CD4-positive, alpha-beta T cell treated with Interleukin-17A for 4 hours (primary cell): Measurements from ENCODE around the gene CDC14A.
"Not testable (repeated sequence)": the region's sequence is repeated elsewhere in the genome, so short reads cannot be mapped to it uniquely, and the experiment has no call there.

Experiments used
- DNase-seq: peaks from one replicate; pipeline ENCODE4 v3.0.0-alpha.2; 2020; ENCODE audit warnings: mixed read lengths

The CDC14A gene, protein sequence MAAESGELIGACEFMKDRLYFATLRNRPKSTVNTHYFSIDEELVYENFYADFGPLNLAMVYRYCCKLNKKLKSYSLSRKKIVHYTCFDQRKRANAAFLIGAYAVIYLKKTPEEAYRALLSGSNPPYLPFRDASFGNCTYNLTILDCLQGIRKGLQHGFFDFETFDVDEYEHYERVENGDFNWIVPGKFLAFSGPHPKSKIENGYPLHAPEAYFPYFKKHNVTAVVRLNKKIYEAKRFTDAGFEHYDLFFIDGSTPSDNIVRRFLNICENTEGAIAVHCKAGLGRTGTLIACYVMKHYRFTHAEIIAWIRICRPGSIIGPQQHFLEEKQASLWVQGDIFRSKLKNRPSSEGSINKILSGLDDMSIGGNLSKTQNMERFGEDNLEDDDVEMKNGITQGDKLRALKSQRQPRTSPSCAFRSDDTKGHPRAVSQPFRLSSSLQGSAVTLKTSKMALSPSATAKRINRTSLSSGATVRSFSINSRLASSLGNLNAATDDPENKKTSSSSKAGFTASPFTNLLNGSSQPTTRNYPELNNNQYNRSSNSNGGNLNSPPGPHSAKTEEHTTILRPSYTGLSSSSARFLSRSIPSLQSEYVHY

DNA sequence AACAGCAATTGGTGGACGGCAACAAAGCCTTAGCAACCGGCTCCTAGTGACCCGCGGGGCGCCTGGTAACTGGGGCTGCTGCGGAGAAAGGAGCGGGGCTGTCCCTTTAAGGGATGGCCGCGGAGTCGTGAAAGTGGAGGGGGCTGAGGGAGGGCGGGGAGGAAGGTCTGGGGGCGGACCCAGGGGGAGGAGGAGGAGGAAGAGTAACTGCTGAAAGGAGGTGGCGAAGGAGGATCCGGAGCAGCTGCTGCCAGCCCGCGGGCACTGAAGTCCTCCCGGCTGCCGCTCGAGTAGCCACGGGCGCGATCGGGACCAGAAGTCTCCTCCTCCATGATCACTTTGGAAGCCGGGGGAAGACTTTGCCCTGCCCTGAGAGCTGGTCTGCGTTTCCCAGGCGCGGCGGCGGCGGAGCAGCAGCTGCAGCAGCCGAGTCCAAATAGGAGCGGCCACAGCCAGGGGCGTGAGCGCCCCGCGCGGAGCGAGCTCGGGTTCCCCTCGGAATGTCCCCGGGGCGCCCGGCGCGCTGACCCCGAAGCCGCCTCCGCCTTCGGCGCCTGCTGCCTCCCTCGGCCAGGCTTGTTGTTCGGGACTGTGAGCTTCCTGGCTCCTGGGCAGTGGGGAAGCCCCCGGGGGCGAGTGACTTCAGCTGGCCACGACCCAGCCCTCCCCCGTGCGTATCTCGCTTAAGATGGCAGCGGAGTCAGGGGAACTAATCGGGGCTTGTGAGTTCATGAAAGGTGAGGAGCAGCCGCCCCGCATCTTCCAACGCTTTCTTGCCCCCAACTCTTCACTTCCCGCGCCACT, at the start of gene CDC14A:
Gene CDC14A, plus strand, starts transcription at position 240 of the 804 bp plus-strand sequence. Its CDS starts 449 bp downstream, at position 689.
- DNase-seq = peak; percentile 91

DNA sequence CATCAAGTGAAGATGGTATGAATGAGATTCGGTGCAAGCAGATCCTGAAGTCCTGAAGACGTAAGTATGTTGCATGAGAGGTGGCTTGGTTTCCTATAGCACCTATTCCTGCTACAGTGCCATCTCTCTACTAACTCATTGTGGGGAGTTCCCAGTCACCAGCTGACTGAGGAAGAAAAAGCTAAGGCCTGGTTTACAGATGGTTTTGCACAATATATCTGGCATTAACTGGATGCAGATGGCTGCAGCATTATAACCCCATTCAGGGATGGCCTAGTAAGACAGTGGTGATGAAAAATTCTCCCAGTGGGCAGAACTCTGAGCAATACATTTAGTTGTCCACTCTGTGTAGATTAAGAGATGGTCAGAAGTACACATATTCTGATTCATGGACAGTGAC, 49.6 kb upstream of the CDC14A start:
- no peak for DNase-seq

DNA sequence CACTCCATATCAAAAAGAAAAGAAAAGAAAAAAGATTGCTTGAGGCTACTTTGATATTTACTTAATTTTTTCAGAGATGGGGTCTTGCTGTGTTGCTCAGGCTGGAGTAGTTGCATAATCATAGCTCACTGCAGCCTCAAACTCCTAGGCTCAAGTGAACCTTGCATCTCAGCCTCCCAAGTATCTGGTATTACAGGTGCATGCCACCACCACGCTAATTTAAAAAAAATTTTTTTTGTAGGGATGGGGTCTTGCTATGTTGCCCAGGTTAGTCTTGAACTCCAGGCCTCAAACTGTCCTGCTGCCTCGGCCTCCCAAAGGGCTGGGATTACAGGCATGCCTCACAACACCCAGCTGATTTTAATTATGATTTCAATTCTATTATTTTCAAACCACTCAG, 48.1 kb upstream of the CDC14A start:
- DNase-seq = no peak

DNA sequence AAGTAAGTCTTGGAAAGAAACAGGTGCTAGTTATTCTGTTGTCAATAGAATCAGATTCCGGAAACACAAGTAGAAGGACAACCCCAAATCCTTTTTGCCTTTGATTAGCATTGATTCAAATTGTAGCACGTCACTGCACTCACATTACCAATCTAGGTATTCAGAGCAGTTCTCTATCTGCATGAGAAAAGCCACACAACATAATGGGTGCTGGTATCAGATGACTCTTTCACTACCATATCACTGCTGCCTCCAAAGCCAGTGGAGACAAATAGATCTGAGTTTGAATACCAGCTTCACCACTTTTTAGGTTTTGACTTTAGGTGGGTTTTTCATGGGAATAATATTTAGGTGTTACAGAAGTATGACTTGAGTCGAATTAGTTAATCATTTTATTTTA, 47.4 kb upstream of the CDC14A start:
- no peak for DNase-seq

DNA sequence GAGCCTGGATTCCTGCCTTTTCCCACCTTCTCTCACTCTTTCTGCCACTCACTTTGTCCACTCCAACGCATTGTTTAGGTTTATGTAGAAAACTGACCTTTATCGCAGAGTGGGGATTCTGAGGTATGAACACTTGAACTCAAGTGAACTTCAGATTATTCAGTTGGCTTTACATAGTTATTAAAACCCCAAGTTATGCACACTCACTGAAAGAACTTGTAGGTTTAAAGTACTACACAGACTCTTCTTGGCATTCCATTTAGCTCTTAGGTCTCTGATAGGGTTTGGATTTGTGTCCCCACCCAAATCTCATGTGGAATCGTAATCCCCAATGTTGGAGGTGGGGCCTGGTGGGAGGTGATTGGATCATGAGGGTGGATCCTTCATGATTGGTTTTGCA, 46.4 kb upstream of the CDC14A start:
- no peak for DNase-seq

DNA sequence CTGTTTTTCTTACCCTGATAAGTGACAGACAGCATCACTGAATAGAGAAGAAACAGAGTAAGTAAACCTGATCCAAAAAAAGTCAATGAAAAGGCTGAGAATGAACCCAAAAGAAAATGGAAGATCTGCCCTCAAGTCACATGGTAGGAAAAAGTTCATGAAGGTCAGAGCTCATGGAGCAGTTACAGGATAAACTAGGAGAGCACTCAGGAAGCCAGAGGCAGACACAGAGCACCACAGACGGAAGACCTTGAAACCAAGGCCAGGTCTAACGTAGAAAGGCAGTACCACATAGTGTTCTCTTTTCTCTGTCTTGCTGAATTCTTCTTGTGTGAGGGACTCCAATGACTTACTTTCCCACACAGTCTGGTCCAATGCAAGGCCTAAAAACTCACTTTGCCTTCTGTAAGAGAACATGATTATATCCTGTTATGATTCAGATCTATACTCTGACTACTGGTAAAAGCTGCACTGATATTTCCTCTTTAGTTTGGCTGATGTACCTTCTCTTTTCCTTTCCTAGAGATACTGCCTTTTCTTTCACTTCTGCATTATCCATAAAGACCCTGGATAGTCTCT, 45.5 kb upstream of the CDC14A start:
- no peak for DNase-seq

DNA sequence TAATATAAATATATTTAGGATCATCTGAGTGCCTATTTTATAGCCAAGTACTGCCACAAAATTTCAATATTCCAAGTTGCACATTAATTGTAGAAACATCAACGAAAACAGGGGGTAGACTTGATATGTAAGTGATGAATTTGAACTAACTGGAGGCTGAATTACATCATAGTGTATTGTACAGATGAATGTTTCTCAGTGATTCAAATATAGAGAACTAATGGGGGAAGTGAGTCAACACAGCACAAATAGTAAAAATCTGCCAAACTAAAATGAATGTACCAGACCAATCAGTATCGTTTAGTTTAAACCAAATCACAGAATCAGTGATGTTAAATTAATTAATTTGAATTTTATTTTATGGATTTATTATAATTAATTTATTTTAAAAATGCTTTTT, 43.5 kb upstream of the CDC14A start:
- no peak for DNase-seq

DNA sequence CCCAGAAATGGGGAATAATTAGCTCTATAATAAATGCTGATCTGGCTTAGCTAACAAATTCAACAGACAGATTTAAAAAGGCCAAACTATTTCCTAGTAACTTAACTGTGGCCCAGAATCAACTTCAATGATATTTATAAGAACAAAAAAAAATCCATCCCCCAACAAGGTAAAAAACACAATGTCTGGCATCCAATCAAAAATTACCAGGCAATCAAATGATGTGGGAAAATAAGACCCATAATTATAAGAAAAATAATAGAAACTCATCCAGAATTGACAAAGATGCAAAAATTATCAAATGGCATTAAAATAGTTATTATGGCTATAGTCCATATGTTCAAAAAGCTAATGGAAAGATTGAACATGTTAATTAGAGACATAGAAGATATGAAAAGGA, 42.4 kb upstream of the CDC14A start:
- no peak for DNase-seq

DNA sequence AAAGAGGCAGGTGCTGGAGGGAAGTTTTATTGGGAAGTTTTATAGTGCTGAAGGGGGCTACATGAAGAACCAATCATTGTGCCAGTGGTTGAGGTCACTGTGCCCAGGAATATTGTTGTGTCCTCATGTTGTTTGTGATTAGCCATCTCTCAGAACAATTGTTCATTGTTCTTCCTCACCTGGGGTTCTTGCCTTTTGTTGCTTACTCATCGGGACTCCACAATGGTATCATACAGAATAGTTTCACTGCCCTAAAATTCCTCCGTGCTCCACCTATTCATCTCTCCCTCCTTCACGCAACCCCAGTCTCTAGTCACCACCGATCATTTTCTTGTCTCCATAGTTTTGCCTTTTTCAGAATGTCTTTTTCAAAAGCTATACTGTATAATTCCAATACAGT, 38.9 kb upstream of the CDC14A start:
- no peak for DNase-seq

DNA sequence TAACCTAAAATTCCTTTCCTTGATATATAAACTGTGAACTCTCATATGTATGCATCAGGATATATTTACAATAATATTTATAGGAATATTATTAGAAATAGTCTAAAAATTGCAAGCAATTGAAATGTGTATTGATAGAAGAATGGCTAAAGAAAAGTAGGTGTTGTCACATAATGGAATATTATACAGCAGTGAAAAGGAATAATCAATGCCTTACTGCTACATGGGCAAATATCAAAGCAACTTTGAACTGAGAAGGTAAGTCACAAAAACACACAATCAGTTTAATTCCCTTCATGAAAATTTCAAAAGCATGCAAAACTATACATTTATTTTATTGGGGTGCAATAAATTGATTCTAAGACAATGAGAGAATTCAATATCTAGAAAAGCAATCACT, 35.7 kb upstream of the CDC14A start:
- DNase-seq = no peak

DNA sequence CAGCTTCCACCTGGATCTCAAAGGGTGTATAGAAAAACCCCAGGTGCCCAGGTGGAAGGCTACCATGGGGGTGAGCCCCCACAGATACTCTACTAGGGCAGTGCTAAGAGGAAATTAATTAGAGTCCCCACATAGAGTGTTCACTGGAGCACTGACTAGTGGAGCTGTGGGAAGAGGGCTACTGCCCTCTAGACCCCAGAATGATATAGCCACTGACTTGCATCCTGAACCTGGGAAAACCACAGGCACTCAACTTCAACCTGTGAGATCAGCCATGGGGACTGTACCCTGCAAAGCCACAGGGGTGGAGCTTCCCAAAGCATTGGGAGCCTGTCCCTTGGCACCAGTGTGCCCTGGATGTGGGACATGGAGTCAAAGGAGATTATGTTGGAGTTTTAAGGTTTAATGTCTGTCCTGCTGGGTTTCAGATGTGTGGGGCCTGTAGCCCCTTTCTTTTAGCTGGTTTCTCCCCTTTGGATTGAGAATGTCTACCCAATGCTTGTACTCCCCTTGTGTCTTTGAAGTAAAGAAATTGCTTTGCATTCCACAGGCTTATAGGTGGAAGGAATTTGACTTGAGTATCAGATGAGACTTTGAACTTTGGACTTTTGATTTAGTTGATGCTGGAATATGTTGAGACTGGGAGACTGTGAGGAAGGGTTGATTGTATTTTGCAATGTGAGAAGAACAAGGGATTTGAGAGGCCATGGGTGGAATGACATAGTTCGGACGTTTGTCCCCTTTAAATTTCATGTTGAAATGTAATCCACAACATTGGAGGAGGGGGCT, 31.8 kb upstream of the CDC14A start:
- no peak for DNase-seq

DNA sequence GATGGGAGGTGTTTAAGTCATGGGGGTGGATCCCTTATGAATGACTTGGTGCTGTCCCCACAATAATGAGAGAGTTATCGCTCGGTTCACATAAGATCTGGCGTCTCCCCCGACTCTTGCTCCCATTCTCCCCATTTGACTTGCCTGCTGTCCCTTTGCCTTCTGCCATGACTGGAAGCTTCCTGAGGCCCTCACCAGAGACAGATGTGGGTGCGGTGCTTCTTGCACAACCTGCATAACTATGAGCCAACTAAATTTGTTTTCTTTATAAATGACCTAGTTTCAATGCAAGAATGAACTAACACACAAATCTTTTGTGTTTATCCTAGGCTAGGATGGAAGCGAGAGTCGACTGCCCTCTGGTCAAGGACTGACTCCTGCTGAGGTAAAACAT, 31.2 kb upstream of the CDC14A start:
- no peak for DNase-seq

DNA sequence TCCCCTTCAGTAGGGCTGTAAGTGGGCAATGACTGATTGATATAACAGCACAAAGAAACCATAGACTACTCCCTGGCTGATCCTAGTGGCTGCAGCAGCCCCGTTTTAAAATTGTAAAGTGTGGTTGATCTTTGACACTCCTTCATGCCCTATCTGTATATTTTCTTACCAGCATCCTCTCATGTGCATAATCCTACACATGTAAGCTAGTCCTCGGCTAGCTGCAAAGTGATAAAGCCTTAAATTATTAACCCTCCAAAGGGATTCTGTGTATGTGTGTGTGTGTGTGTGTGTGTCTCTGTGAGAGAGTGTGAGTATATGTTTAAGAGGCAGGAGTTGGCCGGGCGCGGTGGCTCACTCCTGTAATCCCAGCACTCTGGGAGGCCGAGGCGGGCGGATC, 30.8 kb upstream of the CDC14A start:
- no peak for DNase-seq

DNA sequence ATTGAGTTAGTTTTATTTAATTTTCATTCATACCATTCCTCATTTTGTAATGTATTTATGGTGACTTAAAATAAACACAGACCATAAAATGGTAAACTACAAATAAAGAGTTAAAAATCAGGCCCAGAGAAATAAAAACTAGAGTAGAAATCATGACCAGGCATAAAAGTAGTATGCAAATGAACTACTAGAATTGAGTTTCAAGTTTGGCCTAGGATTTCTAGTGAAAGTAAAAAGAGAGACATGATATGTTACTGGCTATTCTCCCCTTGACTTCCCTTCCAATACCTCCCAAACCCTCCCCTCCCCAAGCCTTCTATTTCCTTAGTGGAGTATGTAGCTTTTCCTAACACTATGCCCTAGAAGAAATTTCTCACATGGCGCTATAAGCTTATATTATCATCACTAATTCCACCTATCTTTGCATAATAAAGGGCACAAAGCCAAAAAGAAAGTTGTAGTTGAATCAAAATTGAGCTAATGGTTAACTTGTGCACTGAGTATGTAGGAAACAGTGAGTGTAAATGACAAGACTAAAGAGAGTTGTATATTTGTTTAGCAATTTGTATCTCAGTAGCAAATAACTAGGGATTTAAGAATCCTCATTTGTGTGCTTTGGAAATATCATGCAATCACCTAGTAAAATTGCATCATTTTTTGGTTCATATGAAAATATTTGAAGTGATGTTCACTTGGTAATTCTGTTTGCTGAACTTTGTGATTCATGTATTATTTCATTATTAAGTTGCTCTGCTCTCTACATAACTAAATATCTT, 29.7 kb upstream of the CDC14A start:
- no peak for DNase-seq

DNA sequence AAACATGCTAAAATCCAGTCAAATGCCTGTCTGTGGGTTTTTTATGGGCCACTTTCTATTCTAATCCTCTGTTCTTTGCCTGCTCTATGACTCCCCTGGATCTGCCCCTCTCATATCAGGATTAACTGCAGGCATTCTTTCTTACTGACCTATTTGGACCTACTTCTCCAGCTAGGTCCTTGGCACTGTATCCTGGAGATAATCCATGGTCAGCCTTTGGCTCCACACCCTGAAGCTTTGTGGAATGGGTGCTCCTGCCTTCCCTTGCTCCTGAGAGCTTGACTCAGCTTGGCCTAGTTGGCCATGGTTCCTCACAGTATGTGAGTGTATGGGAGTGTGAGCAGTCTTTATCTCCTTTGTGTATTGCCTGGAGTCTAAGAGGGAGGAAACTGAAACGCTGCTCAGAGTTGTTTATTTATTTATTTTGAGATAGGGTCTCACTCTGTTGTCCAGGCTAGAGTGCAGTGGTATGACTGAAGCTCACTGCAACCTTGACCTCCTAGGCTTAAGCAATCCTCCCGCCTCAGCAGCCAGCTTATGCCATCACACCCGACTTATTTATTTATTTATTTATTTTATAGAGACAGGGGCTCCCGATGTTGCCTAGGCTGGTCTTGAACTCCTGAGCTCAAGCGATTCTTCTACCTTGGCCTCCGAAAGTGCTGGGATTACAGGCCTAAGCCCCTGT, 28.7 kb upstream of the CDC14A start:
- DNase-seq = no peak

DNA sequence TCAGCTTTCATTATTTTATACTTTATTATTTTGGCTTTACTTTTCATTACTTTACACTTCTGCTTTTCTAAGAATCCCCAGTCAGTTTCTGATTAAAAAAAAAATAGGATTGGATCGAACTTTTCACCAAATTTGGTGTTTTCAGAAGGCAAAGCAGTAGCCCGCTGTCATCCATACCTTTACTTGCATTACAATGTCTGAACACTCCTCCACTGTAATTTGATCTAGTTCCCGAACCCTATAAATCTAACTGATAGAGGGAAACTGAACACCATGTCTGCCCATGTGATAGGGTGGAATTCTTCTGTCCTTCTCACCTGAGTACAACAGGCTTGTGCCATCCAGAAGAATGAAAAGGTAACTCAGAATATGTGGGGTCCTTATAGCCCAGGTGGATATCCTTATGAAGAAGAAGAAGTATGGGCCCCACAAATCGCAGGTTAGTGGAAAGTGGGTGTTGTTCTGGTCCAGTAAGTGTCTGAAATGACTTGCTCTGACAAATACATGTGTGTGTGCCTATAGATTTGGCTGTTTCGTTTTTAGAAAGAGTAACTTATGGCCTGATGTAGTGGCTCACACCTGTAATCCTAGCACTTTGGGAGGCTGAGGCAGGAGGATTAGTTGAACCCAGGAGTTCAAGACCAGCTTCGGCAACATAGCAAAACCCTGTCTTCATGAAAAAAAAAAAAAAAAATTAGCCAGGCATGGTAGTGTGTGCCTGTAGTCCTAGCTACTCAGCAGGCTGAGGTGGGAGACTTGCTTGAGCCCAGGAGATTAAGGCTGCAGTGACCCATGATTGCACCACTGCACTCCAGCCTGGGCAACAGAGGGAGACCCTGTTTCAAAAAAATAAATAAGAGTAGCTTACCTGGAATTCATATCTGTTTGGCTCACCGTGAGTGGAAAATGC, 26.6 kb upstream of the CDC14A start:
- no peak for DNase-seq

DNA sequence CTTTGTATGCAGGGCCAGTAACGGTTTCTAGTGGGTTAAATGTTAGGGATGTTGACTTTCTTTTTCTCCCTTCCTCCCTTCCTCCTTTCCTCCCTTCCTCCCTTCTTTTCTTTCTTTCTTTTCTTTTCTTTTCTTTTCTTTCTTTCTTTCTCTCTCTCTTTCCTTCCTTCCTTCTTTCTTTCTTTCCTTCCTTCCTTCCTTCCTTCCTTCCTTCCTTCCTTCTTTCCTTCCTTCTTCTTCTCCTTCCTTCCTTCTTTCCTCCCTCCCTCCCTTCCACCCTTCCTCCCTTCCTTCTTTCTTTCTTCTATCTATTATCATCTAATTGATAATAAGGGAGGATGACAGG, 26.0 kb upstream of the CDC14A start:
- not testable (repeated sequence) for DNase-seq

DNA sequence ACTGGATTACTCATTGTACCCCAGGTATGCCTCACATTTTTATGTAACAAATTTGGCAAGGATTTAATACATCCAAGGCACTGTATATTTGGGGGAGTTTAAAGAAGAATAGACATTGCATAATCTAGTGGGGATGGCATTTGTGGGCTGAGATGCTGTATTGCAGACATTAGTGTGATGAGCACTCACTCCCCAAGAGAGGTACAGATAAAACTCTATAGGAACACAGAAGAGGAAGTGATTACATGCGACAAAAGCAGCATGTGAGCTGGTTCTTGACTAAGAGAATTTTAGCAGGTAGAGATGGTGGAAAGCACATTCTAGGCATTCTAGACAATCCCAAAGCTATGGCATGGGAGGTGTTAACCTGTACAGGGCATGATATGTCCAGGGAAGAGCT, 24.2 kb upstream of the CDC14A start:
- DNase-seq = no peak

DNA sequence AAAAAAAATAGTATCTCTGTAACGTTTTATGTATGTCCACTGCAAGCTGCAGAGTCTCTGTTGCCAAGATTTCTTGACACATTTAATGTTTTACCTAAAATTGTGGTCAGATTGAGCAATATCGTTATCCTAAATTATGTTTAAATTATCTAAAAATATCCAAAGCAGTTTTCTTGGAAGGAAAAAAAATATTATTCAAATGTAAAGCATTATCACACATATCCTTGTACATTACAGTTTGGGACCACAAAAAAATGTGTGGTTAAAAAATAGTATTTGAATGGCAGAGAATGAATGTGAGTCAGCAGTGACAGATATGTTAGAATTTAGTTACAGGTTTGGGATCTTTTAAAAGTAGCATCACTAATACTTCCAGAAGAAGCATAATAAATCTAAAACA, 21.2 kb upstream of the CDC14A start:
- DNase-seq = not testable (repeated sequence)

DNA sequence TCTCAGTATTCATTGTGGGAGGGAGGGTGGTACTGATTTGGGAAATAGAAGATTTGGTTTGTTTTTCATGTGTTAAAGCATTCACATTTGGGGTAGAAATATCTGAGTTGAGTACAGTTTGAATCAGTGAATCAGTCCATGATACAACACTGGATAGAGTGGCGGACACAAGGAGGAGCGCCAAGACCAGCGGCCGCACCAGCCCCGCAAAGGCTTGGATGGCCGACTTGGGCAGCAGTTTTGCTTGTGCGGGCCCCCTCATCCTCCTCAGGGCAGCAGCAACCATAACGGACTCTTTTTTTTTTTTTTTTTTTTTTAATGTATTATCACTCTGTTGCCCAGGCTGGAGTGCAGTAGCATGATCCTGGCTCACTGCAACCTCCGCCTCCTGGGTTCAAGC, 20.0 kb upstream of the CDC14A start:
- DNase-seq = no peak
